HL-60 (cell line): ENCODE results near the gene DGLUCY.
"Not testable (repeated sequence)": the region's sequence is repeated elsewhere in the genome, so short reads cannot be mapped to it uniquely, and the experiment has no call there.

Source experiments
- DNase-seq, 2 experiments: peaks; one replicate each; pipeline ENCODE4 v3.0.0-alpha.2; 2010 to 2020; ENCODE audit warnings: low read depth in 1 of 2, low spot score in 1 of 2
- H3K27ac ChIP-seq: fragments of 250-450 bp; sonication (Bioruptor Pico); replicated peaks from 2 replicates; pipeline ENCODE4 v1.5.1; 2020; ENCODE audit warnings: mild to moderate bottlenecking, moderate library complexity
- H3K27me3 ChIP-seq: fragments of 250-450 bp; sonication (Bioruptor Pico); 2 replicates; pipeline ENCODE4 v1.5.1; 2021; ENCODE audit warnings: mild to moderate bottlenecking, moderate library complexity; ENCODE audit not compliant: insufficient read depth, poor library complexity, severe bottlenecking
- H3K4me3 ChIP-seq: replicated peaks from 2 replicates; pipeline ENCODE4 v1.5.1; 2011; ENCODE audit warnings: mild to moderate bottlenecking, control low read depth, low read length; ENCODE audit not compliant: insufficient read depth
- GABPA ChIP-seq: IDR thresholded peaks from 2 replicates; pipeline ENCODE4 v1.6.1; 2012; ENCODE audit warnings: low read depth
- POLR2AphosphoS5 ChIP-seq: IDR thresholded peaks from 2 replicates; pipeline ENCODE4 v1.6.1; 2012; ENCODE audit warnings: low read depth
- SPI1 ChIP-seq: IDR thresholded peaks from 2 replicates; pipeline ENCODE4 v1.6.1; 2012; ENCODE audit warnings: low read depth, mild to moderate bottlenecking, borderline replicate concordance
- TF ChIP-seq, protein P1 (sequence below): IDR thresholded peaks from one replicate; pipeline ENCODE4 v1.5.1; 2011; ENCODE audit warnings: low read length, control low read depth, inconsistent platforms; ENCODE audit not compliant: insufficient read depth
- TF ChIP-seq, protein P2 (sequence below): IDR thresholded peaks from 2 replicates; pipeline ENCODE4 v1.6.1; 2012; ENCODE audit warnings: low read depth; ENCODE audit not compliant: insufficient replicate concordance

DGLUCY gene

DNA sequence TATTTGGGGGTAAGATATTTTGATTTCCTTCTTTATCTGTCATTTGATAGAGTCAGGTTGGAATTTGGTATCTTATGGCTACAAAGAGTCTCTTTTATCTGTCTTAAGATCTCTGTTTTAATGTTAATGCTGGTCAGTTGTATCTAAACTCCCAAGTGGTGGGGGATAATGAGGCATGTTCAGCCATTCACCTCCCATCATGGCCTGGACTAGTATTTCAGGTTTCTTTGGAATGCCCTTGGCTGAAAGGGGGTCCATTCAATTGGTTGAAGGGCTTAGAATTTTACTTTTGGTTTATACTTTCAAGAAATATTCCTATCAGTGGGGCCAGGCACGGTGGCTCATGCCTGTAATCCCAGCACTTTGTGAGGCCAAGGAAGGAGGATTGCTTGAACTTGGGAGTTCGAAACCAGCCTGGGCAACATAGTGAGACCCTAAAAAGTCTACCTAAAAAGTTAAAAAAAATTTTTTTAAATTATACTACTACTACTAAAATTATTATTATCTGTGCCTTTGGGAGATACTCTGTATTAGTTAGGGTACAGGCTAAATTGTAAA is 4.7 kb downstream of the DGLUCY start:
- no peak for DNase-seq
- Histone ChIP-seq H3K27ac (no peak overlapping the region), H3K27me3 (no peaks in the 10 kb centered on the region), H3K4me3 (no peak overlapping the region)
- TF ChIP-seq POLR2AphosphoS5, result no peak

DNA sequence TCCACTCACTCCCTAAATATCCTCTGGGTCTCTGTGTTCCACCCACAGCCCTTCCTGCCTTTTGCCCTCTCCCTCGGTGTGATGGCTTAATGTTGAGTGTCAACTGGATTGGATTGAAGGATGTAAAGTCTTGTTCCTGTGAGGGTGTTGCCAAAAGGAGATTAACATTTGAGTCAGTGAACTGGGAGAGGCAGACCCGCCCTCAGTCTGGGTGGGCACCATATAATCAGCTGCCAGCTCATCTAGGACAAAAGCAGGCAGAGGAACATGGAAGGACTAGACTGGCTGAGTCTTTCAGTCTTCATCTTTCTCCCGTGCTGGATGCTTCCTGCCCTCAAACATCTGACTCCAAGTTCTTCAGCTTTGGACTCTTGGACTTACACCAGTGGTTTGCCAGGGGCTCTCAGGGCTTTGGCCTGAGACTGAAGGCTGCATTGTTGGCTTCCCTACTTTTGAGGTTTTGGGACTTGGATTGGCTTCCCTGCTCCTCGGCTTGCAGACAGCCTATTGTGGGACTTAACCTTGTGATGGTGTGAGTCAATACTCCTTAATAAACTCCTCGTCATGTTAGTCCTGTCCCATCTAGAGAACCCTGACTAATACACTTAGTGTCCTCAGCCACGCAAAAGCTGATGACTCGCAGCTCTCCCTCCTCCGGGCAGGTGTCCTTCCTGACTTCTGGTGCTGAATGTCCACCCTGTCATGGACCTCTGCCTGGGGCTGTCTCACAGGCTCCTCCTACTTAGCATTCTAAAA is 5.9 kb downstream of the DGLUCY start:
- Histone ChIP-seq H3K27me3 (no peaks in the 10 kb centered on the region), H3K4me3 (no peak overlapping the region), H3K27ac (no peak overlapping the region)
- no peak for DNase-seq
- TF ChIP-seq, protein P1, sequence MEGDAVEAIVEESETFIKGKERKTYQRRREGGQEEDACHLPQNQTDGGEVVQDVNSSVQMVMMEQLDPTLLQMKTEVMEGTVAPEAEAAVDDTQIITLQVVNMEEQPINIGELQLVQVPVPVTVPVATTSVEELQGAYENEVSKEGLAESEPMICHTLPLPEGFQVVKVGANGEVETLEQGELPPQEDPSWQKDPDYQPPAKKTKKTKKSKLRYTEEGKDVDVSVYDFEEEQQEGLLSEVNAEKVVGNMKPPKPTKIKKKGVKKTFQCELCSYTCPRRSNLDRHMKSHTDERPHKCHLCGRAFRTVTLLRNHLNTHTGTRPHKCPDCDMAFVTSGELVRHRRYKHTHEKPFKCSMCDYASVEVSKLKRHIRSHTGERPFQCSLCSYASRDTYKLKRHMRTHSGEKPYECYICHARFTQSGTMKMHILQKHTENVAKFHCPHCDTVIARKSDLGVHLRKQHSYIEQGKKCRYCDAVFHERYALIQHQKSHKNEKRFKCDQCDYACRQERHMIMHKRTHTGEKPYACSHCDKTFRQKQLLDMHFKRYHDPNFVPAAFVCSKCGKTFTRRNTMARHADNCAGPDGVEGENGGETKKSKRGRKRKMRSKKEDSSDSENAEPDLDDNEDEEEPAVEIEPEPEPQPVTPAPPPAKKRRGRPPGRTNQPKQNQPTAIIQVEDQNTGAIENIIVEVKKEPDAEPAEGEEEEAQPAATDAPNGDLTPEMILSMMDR, result no peak

DNA sequence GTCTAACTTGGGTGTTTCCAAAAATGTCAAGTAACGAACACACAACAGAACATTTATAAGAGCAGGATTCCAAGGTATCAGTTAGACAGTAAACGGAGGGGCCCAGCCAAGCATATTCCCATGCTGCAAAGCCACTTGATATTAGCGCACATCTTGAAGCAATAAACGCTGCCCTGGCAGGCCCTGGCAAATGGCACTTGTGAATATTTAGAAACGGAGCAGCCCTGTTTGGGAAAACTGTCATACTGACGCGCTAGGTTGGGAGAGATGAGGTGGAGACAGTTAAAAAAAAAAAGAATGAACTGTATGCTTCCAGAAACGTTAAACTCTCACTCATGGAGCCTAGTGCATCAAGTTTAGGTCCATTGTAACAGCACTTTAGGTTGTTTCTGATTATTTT is 9.3 kb downstream of the DGLUCY start:
- TF ChIP-seq, protein P1, result no peak
- TF ChIP-seq GABPA (no peak), SPI1 (no peak), POLR2AphosphoS5 (no peak)
- TF ChIP-seq, protein P2, sequence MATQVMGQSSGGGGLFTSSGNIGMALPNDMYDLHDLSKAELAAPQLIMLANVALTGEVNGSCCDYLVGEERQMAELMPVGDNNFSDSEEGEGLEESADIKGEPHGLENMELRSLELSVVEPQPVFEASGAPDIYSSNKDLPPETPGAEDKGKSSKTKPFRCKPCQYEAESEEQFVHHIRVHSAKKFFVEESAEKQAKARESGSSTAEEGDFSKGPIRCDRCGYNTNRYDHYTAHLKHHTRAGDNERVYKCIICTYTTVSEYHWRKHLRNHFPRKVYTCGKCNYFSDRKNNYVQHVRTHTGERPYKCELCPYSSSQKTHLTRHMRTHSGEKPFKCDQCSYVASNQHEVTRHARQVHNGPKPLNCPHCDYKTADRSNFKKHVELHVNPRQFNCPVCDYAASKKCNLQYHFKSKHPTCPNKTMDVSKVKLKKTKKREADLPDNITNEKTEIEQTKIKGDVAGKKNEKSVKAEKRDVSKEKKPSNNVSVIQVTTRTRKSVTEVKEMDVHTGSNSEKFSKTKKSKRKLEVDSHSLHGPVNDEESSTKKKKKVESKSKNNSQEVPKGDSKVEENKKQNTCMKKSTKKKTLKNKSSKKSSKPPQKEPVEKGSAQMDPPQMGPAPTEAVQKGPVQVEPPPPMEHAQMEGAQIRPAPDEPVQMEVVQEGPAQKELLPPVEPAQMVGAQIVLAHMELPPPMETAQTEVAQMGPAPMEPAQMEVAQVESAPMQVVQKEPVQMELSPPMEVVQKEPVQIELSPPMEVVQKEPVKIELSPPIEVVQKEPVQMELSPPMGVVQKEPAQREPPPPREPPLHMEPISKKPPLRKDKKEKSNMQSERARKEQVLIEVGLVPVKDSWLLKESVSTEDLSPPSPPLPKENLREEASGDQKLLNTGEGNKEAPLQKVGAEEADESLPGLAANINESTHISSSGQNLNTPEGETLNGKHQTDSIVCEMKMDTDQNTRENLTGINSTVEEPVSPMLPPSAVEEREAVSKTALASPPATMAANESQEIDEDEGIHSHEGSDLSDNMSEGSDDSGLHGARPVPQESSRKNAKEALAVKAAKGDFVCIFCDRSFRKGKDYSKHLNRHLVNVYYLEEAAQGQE, result no peak
- H3K27me3 ChIP-seq, result no peaks in the 10 kb centered on the region
- no peak overlapping the region for H3K4me3 ChIP-seq
- H3K27ac ChIP-seq, result peak overlapping the region; percentile 63; the same call in 1 of the 2 replicates
- no peak for DNase-seq

DNA sequence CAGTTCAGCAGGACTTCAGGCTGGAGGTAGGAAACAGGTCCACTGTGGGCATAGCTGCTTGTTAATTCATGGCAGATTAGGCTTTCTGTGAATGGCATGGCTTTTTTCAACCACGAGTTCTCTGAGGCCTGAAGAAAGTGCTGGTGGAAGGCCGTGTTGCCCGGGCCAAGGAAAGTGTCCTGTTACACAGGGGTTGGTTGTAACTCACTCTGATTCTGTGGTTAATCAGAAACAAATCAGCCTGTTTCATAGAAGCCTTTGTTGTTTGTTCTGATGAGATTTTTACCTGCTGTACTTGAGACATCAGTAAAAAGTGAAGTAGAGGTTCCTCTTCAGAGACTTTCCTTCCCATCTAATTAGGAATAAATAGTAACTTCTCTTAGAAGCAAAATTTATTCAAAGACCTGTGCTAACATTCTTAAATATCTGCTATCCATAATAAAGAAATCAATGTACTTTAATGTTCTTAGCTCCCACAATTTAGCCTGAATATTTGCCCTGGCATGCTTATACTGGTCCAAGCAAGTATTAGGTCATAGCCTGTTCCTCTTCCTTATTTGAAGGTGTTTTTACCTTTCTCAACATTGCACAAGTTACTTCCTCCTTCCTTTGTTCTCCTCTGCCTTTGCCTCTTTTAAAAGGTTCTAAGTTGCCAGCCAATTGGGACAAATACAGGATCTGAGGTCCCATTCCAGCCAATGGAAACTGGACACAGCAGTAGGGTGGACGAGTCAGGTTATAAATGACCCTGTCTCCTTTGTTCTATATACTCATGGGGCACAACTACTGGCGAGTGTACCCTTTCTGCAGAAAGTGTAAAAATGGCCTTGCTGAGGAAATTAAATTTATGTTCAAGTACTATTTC is 10.8 kb downstream of the DGLUCY start:
- not testable (repeated sequence) for H3K4me3 ChIP-seq, H3K27me3 ChIP-seq
- TF ChIP-seq SPI1, result peak; percentile 49
- H3K27ac ChIP-seq, result peak overlapping the region; percentile 63
- peak in 1 of 2 experiments; percentile 16 for DNase-seq

- no peaks in the 10 kb centered on the region for H3K27me3 ChIP-seq
- no peak overlapping the region for H3K4me3 ChIP-seq
- TF ChIP-seq SPI1 (peak; percentile 98), POLR2AphosphoS5 (no peak)
- TF ChIP-seq, protein P2, result no peak
- TF ChIP-seq, protein P1, result no peak
- H3K27ac ChIP-seq, result peak overlapping the region; percentile 63
- DNase-seq, result peak in 1 of 2 experiments; percentile 69
Observed at GRCh38 chr14:91125271-91125660, 11.4 kb downstream of the DGLUCY start.
